Hepatocyte (in vitro differentiated cells): ENCODE measurements around the gene ATP1A3. TPM values are rescaled to one million over a fixed set of nuclear protein-coding genes. Genes with fewer than 3 reads are reported as not detected.

Source experiments
- DNase-seq: peaks from one replicate; pipeline ENCODE4 v3.0.0-alpha.2; 2016; ENCODE audit warnings: low spot score
- H2AFZ ChIP-seq: fragments of 200-600 bp; sonication (generic); 2 replicates; pipeline ENCODE4 v1.6.0; 2016; ENCODE audit warnings: antibody characterized with exemption, mild to moderate bottlenecking
- H3K27ac ChIP-seq: fragments of 200-600 bp; sonication (generic); 2 replicates; pipeline ENCODE4 v1.5.1; 2016; ENCODE audit warnings: mild to moderate bottlenecking
- H3K27me3 ChIP-seq: fragments of 200-600 bp; sonication (generic); 2 replicates; pipeline ENCODE4 v1.6.1; 2016
- H3K36me3 ChIP-seq: fragments of 200-600 bp; sonication (generic); replicated peaks from 2 replicates; pipeline ENCODE4 v1.5.1; 2016; ENCODE audit warnings: low read depth; ENCODE audit not compliant: insufficient read depth
- H3K4me1 ChIP-seq: fragments of 200-600 bp; sonication (generic); 2 replicates; pipeline ENCODE4 v1.5.1; 2016; ENCODE audit warnings: mild to moderate bottlenecking, moderate library complexity; ENCODE audit not compliant: insufficient read depth
- H3K4me2 ChIP-seq: fragments of 200-600 bp; sonication (generic); 2 replicates; pipeline ENCODE4 v1.6.0; 2016
- H3K4me3 ChIP-seq: fragments of 200-600 bp; sonication (generic); 2 replicates; pipeline ENCODE4 v1.5.1; 2016; ENCODE audit warnings: mild to moderate bottlenecking
- H3K79me2 ChIP-seq: fragments of 200-600 bp; sonication (generic); 2 replicates; pipeline ENCODE4 v1.6.0; 2017; ENCODE audit warnings: mild to moderate bottlenecking
- H3K9me2 ChIP-seq: fragments of 200-600 bp; sonication (generic); replicated peaks from 2 replicates; pipeline ENCODE4 v1.6.0; 2017; ENCODE audit warnings: mild to moderate bottlenecking; ENCODE audit not compliant: insufficient read depth
- H3K9me3 ChIP-seq: fragments of 200-600 bp; sonication (generic); 2 replicates; pipeline ENCODE4 v1.5.1; 2016; ENCODE audit warnings: low read depth, mild to moderate bottlenecking
- H4K20me1 ChIP-seq: fragments of 200-600 bp; sonication (generic); 2 replicates; pipeline ENCODE4 v1.6.0; 2016; ENCODE audit warnings: mild to moderate bottlenecking; ENCODE audit not compliant: insufficient read depth, poor library complexity, severe bottlenecking
- CTCF ChIP-seq: fragments of 200-600 bp; sonication (generic); IDR thresholded peaks from 2 replicates; pipeline ENCODE4 v1.5.1; 2016; ENCODE audit warnings: antibody characterized with exemption, mild to moderate bottlenecking; ENCODE audit not compliant: poor library complexity
- EZH2 ChIP-seq: fragments of 200-600 bp; sonication (generic); IDR thresholded peaks from 2 replicates; pipeline ENCODE4 v1.6.1; 2016; ENCODE audit warnings: antibody characterized with exemption, mild to moderate bottlenecking, borderline replicate concordance
- EZH2phosphoT487 ChIP-seq: fragments of 200-600 bp; sonication (generic); IDR thresholded peaks from one replicate; pipeline ENCODE4 v1.6.1; 2018; ENCODE audit warnings: antibody characterized with exemption, mild to moderate bottlenecking, low read depth, moderate library complexity; ENCODE audit not compliant: unreplicated experiment, severe bottlenecking
- WGBS: methylation state at CpG from one replicate; pipeline ENCODE4 v1.1.6; 2016; ENCODE audit warnings: low lambda C conversion rate; ENCODE audit errors: missing lambda C conversion rate; 5-methylcytosine and 5-hydroxymethylcytosine counted together
- polyA plus RNA-seq: library from polyadenylated mRNA; unstranded; fragments of >200 nt; fragmentation: Nextera tagmentation; extraction: Ambion mirVana; gene quantifications from 2 replicates; pipeline ENCODE4 v1.2.1, GENCODE V29; 2016
- total RNA-seq: library from RNA; depleted of rRNA; stranded (reverse); fragments of >200 nt; gene quantifications from 2 replicates; pipeline ENCODE4 v1.2.3, GENCODE V29; 2014

ATP1A3 gene
- total and polyA plus RNA-seq, 2 experiments from 2014 or later, result 0.03 to 0.82 TPM

GRCh38 chr19:41919948-41920712 is 73.9 kb downstream of the ATP1A3 start:
- 93% methylated on average over 33 of the region's 33 CpGs for WGBS
- no peak for TF ChIP-seq EZH2phosphoT487
- no peak for TF ChIP-seq CTCF
- TF ChIP-seq EZH2, result no peak

GRCh38 chr19:41918653-41919244 is 75.3 kb downstream of the ATP1A3 start:
- TF ChIP-seq EZH2phosphoT487 (no peak), EZH2 (no peak), CTCF (no peak)
- no peaks in the 10 kb centered on the region for H3K9me2 ChIP-seq
- peaks cover 69% of the 10 kb centered on the region for H3K27me3 ChIP-seq
- no peaks in the 10 kb centered on the region for H4K20me1 ChIP-seq
- H3K4me3 ChIP-seq, result no peak overlapping the region
- no peaks in the 10 kb centered on the region for H3K9me3 ChIP-seq
- 90% methylated on average over 5 of the region's 5 CpGs for WGBS
- H3K4me2 ChIP-seq, result no peak overlapping the region
- H2AFZ ChIP-seq, result no peak overlapping the region
- H3K4me1 ChIP-seq, result no peaks in the 10 kb centered on the region
- H3K27ac ChIP-seq, result no peak overlapping the region
- no peaks in the 10 kb centered on the region for H3K79me2 ChIP-seq
- no peak for DNase-seq
- H3K36me3 ChIP-seq, result no peaks in the 10 kb centered on the region

More at GRCh38 chr19:41919948-41920712, 73.9 kb downstream of the ATP1A3 start:
- no peaks in the 10 kb centered on the region for H3K4me1 ChIP-seq
- H3K4me3 ChIP-seq, result no peak overlapping the region
- H3K79me2 ChIP-seq, result no peaks in the 10 kb centered on the region
- no peak for DNase-seq
- H3K9me3 ChIP-seq, result no peaks in the 10 kb centered on the region
- H2AFZ ChIP-seq, result no peak overlapping the region
- no peaks in the 10 kb centered on the region for H3K36me3 ChIP-seq
- H3K9me2 ChIP-seq, result no peaks in the 10 kb centered on the region
- H3K4me2 ChIP-seq, result no peak overlapping the region
- peaks cover 74% of the 10 kb centered on the region for H3K27me3 ChIP-seq
- H4K20me1 ChIP-seq, result no peaks in the 10 kb centered on the region
- H3K27ac ChIP-seq, result no peak overlapping the region

- Histone ChIP-seq H3K79me2 (no peaks in the 10 kb centered on the region), H3K36me3 (no peaks in the 10 kb centered on the region), H3K27me3 (peaks cover 72% of the 10 kb centered on the region), H3K4me1 (no peaks in the 10 kb centered on the region), H3K9me2 (no peaks in the 10 kb centered on the region), H4K20me1 (no peaks in the 10 kb centered on the region), H3K4me2 (no peak overlapping the region), H3K27ac (no peak overlapping the region), H2AFZ (no peak overlapping the region), H3K9me3 (no peaks in the 10 kb centered on the region), H3K4me3 (no peak overlapping the region)
- WGBS, result 85% methylated on average over 6 of the region's 6 CpGs
- DNase-seq, result no peak
- TF ChIP-seq CTCF (no peak), EZH2 (no peak), EZH2phosphoT487 (no peak)
Measured at GRCh38 chr19:41918095-41918494, 75.9 kb downstream of the ATP1A3 start.
